GM19239 (cell line): ENCODE measurements around the gene AIDA.

ENCODE experiments used
- DNase-seq: peaks from one replicate; pipeline ENCODE4 v3.0.0; 2011; ENCODE audit warnings: low spot score; ENCODE audit not compliant: insufficient read length
- FAIRE-seq: peaks from 2 replicates; lab custom pipeline; 2011; peaks lifted over from hg19 to GRCh38; lab: Jason Lieb, UNC

The AIDA gene

GRCh38 chr1:222653178-222653827, 59.0 kb downstream of the AIDA start:
- FAIRE-seq (peak; percentile 84), DNase-seq (no peak)

- DNase-seq, result no peak
- no peak for FAIRE-seq
Measured at GRCh38 chr1:222652676-222653075, 59.6 kb downstream of the AIDA start.

GRCh38 chr1:222644636-222644980, 67.7 kb downstream of the AIDA start:
- no peak for DNase-seq
- FAIRE-seq, result no peak

GRCh38 chr1:222643938-222644635, 68.2 kb downstream of the AIDA start:
- peak; percentile 62 for DNase-seq
- FAIRE-seq, result peak; percentile 98

- FAIRE-seq (no peak), DNase-seq (no peak)
Measured at GRCh38 chr1:222643606-222643937, 68.7 kb downstream of the AIDA start.

GRCh38 chr1:222642468-222642867, 69.8 kb downstream of the AIDA start:
- DNase-seq (no peak), FAIRE-seq (no peak)

GRCh38 chr1:222641269-222641948, 70.9 kb downstream of the AIDA start:
- DNase-seq, result no peak
- FAIRE-seq, result no peak

- FAIRE-seq, result peak; percentile 91
- DNase-seq, result no peak
Measured at GRCh38 chr1:222634180-222635013, 77.9 kb downstream of the AIDA start.

GRCh38 chr1:222632749-222633148, 79.5 kb downstream of the AIDA start:
- FAIRE-seq (no peak), DNase-seq (no peak)

- DNase-seq (no peak), FAIRE-seq (no peak)
Measured at GRCh38 chr1:222631611-222632208, 80.6 kb downstream of the AIDA start.

GRCh38 chr1:222629921-222630535, 82.3 kb downstream of the AIDA start:
- no peak for DNase-seq
- no peak for FAIRE-seq

GRCh38 chr1:222627232-222627631, 85.1 kb downstream of the AIDA start:
- FAIRE-seq, result no peak

GRCh38 chr1:222624214-222624613, 88.1 kb downstream of the AIDA start:
- FAIRE-seq, result no peak
- DNase-seq, result no peak

More at GRCh38 chr1:222627232-222627631, 85.1 kb downstream of the AIDA start:
- no peak for DNase-seq

GRCh38 chr1:222623458-222623857, 88.8 kb downstream of the AIDA start:
- FAIRE-seq (no peak), DNase-seq (no peak)

- no peak for DNase-seq
- no peak for FAIRE-seq
Measured at GRCh38 chr1:222622765-222623164, 89.5 kb downstream of the AIDA start.

GRCh38 chr1:222620566-222620965, 91.7 kb downstream of the AIDA start:
- peak; percentile 93 for FAIRE-seq
- DNase-seq, result peak; percentile 29

GRCh38 chr1:222618880-222619596, 93.3 kb downstream of the AIDA start:
- peak; percentile 31 for FAIRE-seq
- DNase-seq, result no peak
